RWPE1 (cell line): ENCODE data around the gene RIGI.

ENCODE experiments used
- CTCF ChIA-PET: fragments of 350-600 bp; sonication (Branson Sonifier 250); formaldehyde crosslinking; extraction: SDS; loops from one replicate; lab custom pipeline; 2021; lab: Yijun Ruan, JAX
- POLR2A ChIA-PET: fragments of 400-600 bp; formaldehyde crosslinking; extraction: SDS; loops from one replicate; lab custom pipeline; 2020; ENCODE audit warnings: antibody characterized with exemption; ENCODE audit not compliant: low non-redundant PET; lab: Yijun Ruan, JAX
- DNase-seq: peaks from one replicate; pipeline ENCODE4 v3.0.0; 2012; ENCODE audit warnings: low spot score
- H3K27ac ChIP-seq: fragments of 450-650 bp; 2 replicates; pipeline ENCODE4 v1.5.1; 2017
- CTCF ChIP-seq: fragments of 450-650 bp; conservative IDR thresholded peaks from 2 replicates; pipeline ENCODE4 v1.5.1; 2017; ENCODE audit warnings: low read depth, mild to moderate bottlenecking

Gene RIGI

GRCh38 chr9:32526041-32526706 is at the start of gene RIGI:
Gene RIGI (minus strand): TSS chr9:32526196. CDS start chr9:32526166, 30 bp downstream.
- H3K27ac ChIP-seq, result peak within 1 kb of the TSS; percentile 81
- peak; percentile 93 for TF ChIP-seq CTCF
- ChIA-PET POLR2A (interaction anchor here (0.9 kb wide), 1 partner anchor 142 kb away, joined by 3 read pairs; the partner anchor contains the start of gene ACO1), CTCF (interaction anchor here (0.7 to 2.4 kb wide), 6 partner anchors 44 to 148 kb away, joined by 3 to 11 read pairs (median 6); no protein-coding TSS in a partner anchor)
- DNase-seq, result peak; percentile 89

- no peak; the same call in 1 of the 2 replicates for TF ChIP-seq CTCF
- ChIA-PET POLR2A (no interaction called here), CTCF (interaction anchor here (0.9 kb wide), 1 partner anchor 192 kb away, joined by 6 read pairs; no protein-coding TSS in a partner anchor)
- no peak for DNase-seq
- no peak overlapping the region for H3K27ac ChIP-seq
These were observed 48.9 kb upstream of the RIGI start for GRCh38 chr9:32574858-32575257.

GRCh38 chr9:32573821-32574220 is 47.8 kb upstream of the RIGI start:
- no peak for TF ChIP-seq CTCF
- no peak overlapping the region for H3K27ac ChIP-seq
- CTCF ChIA-PET, result interaction anchor here (0.6 to 2.8 kb wide), 2 partner anchors 85 to 195 kb away, joined by 3 to 39 read pairs; no protein-coding TSS in a partner anchor
- POLR2A ChIA-PET, result interaction anchor here (0.5 kb wide), 1 partner anchor 396 kb away, joined by 6 read pairs; no protein-coding TSS in a partner anchor
- DNase-seq, result no peak

- TF ChIP-seq CTCF, result no peak
- POLR2A ChIA-PET, result interaction anchor here (0.5 kb wide), 1 partner anchor 33 kb away, joined by 3 read pairs; no protein-coding TSS in a partner anchor
These were observed 47.0 kb upstream of the RIGI start, which contains the start of gene NDUFB6 for GRCh38 chr9:32572900-32573523. Gene NDUFB6 (minus strand): TSS chr9:32573159. CDS start chr9:32573060, 99 bp downstream.

GRCh38 chr9:32571969-32572899 is 46.2 kb upstream of the RIGI start:
- ChIA-PET CTCF (interaction anchor here (0.6 to 2.8 kb wide), 11 partner anchors 9 to 1601 kb away, joined by 3 to 39 read pairs (median 5); partner anchors contain the start of gene ACO1), POLR2A (interaction anchor here (0.5 kb wide), 1 partner anchor 33 kb away, joined by 3 read pairs; no protein-coding TSS in a partner anchor)
- DNase-seq, result peak; percentile 94
- H3K27ac ChIP-seq, result peak overlapping the region; percentile 92
- TF ChIP-seq CTCF, result peak; percentile 96

More at GRCh38 chr9:32572900-32573523, 47.0 kb upstream of the RIGI start, which contains the start of gene NDUFB6:
- peak; percentile 91 for DNase-seq
- peak within 1 kb of the TSS; percentile 92 for H3K27ac ChIP-seq
- CTCF ChIA-PET, result interaction anchor here (0.6 to 2.8 kb wide), 8 partner anchors 9 to 221 kb away, joined by 3 to 39 read pairs (median 4); partner anchors contain the start of gene ACO1
